NCI-H128 (cell line): ENCODE results near the gene INF2.

ENCODE experiments used
- DNase-seq: peaks from one replicate; lab custom pipeline; 2025; ENCODE audit not compliant: unreplicated experiment; lab: John Stamatoyannopoulos, UW

The INF2 gene

DNA sequence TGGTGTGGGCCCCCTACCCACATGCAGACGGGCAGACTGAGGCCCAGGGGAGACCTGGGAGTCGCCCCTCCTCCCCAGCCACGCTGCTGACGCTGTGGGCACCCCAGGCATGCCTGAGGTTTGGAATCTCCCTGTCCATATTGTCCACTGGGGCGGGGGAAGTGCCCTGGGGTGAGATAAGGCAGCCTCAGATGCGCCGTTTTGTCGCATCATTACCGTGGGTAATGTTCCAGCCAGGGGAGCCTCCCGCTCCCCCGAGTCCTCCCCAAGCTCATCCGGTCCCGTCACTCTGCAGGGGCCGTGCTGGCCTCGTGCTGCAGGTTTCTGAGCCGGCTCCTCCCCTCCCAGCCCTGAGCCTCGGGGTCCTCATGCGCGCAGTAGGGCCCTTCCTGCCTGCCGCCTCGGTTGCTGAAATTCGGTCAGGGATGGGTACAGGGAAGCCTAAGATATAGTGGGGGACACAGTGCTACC lies 11.4 kb downstream of the INF2 start:
- no peak for DNase-seq

DNA sequence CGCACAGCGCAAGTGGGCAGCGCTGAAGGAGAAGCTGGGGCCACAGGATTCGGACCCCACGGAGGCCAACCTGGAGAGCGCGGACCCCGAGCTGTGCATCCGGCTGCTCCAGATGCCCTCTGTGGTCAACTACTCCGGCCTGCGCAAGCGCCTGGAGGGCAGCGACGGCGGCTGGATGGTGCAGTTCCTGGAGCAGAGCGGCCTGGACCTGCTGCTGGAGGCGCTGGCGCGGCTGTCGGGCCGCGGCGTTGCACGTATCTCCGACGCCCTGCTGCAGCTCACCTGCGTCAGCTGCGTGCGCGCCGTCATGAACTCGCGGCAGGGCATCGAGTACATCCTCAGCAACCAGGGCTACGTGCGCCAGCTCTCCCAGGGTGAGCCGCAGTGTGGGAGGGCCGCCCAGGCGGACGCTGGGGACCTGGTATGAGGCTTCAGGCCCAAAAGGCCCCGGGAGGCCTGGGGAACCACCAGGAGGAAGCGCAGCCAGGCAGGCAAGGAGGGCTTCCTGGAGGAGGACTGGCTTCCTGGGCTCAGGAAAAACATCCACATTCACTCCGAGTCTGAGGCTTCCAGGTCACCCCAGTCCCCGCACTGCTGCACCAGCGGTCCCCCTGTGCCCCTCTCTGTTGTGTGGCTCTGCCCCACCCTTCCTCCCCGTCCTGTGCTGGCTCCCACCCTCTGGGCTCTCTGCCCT lies 12.1 kb downstream of the INF2 start:
- DNase-seq: no peak

DNA sequence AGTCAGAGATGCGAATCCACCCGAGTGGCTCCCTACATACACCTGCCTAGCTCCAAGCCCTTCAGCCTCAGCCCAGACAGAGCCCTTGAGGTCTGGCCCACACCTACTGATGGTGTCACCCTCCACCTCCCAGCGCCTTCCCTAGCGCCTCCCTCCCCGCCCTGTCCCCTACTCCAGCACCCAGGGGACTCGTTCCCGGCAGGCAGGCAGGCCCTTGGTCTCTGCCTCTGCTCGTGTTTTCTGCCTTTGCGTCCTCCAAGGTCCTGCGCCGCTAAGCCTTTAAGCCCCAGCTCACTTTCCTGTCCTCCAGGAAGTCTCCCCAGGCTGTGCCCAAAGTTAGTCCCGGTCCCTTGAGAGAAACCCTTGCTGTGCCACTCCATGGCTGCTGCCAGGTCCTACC lies 12.7 kb downstream of the INF2 start:
- no peak for DNase-seq

DNA sequence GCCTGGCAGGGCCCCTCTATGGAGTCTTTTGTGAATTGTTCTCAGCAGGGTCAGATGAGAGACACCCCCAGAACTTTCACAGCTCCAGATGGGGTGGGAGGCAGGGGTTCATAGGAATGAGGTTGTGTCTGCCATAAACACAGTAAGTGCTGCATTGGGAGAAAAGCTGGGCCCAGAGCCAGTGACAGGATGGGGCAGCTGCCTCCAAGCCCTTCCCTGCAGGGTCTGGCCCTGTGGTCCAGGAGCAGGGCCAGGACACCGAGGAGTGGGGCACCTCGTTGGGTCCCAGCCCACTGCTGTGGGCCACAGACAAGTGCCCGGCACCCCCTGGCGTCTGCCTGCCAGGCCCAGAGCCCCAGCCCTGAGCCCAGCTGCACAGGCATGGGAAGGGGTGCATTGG lies 13.3 kb downstream of the INF2 start:
- DNase-seq: no peak

DNA sequence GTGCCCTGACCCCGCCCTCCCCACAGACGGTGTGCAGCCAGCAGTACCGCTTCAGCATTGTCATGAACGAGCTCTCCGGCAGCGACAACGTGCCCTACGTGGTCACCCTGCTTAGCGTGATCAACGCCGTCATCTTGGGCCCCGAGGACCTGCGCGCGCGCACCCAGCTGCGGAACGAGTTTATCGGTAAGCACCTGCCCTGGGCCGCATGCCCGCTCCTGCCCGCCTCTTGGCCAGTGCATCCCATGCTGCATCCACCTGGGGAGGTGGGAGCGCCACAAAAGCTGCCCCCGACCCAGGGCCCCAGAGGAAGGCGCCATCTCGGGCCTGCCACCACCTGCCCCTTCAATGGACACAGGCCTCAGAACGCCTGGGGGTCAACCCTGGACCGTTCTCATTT lies 13.9 kb downstream of the INF2 start:
- no peak for DNase-seq

DNA sequence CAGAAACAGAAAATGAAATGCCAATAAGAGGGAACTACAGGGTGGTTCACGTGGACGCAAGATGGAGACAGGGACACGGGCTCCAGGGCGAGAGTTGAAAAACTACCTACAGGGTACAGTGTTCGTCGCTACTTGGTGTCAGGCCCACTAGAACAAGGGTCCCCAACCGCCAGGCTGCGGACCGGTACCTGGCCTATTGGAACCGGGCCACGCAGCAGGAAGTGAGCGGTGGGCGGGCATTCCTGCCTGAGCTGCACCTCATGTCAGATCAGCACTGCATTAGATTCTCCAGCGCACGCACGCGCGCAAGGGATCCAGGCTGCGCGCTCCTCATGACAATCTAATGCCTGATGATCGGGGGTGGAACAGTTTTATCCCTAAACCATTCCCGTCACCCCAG lies 14.8 kb downstream of the INF2 start:
- DNase-seq: no peak

DNA sequence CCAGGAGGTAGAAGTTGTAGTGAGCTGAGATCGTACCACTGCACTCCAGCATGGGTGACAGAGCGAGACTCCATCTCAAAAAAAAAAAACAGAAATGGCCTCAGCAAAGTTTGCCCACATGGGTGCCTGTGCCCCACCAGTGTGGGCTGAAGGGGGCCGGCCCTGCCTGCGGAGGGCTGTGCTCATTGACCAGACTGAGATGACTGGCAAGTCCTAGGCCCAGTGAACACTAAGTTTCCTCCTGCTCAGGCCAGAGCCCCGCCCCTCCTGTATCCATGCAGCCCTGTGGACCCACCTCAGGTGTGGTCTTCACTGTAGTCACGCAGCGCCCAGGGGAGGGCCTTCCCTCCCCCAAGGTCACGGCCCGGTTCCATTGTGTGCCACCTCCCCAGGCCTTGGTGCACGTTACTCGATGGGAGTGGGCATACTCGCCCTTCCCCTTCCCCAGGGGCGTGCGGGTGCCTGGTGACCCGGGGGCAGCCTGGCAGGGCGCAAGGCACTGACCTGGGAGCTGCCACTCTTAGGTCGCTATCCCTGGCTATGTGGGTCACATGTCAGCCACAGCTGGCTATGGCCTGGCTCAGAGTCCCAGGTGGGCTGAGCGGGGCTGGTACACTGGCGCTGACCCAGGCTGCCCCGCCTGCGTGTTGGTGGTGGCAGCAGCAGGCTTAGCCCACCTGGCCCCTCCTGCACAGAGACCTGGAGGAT lies 16.1 kb downstream of the INF2 start:
- no peak for DNase-seq

DNA sequence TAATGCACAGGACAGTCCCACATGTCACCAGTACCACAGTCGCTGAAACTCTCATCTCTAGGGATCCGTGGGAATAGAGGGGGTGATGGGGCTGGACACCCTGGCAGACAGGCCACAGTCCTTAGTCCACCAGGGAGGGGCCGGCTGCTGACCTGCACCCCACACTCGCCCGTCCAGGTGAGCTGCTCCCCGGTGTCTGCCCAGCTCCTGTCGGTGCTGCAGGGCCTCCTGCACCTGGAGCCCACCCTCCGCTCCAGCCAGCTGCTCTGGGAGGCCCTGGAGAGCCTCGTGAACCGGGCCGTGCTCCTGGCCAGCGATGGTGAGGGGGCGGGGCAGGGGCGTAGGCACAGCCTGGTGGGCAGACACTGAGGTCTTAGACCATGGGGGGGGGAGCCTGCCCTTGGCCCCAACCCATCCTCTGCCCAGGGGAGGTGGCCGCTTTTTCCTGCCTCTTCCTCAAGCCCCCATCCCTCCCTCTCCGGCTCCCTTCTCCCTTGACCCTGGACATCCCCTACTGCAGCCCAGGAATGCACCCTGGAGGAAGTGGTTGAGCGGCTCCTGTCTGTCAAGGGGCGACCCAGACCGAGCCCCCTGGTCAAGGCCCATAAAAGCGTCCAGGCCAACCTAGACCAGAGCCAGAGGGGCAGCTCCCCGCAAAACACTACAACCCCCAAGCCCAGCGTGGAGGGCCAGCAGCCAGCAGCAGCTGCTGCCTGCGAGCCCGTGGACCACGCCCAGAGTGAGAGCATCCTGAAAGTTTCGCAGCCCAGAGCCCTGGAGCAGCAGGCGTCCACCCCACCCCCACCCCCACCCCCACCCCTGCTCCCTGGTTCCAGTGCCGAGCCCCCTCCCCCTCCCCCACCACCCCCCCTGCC lies 17.6 kb downstream of the INF2 start:
- no peak for DNase-seq

DNA sequence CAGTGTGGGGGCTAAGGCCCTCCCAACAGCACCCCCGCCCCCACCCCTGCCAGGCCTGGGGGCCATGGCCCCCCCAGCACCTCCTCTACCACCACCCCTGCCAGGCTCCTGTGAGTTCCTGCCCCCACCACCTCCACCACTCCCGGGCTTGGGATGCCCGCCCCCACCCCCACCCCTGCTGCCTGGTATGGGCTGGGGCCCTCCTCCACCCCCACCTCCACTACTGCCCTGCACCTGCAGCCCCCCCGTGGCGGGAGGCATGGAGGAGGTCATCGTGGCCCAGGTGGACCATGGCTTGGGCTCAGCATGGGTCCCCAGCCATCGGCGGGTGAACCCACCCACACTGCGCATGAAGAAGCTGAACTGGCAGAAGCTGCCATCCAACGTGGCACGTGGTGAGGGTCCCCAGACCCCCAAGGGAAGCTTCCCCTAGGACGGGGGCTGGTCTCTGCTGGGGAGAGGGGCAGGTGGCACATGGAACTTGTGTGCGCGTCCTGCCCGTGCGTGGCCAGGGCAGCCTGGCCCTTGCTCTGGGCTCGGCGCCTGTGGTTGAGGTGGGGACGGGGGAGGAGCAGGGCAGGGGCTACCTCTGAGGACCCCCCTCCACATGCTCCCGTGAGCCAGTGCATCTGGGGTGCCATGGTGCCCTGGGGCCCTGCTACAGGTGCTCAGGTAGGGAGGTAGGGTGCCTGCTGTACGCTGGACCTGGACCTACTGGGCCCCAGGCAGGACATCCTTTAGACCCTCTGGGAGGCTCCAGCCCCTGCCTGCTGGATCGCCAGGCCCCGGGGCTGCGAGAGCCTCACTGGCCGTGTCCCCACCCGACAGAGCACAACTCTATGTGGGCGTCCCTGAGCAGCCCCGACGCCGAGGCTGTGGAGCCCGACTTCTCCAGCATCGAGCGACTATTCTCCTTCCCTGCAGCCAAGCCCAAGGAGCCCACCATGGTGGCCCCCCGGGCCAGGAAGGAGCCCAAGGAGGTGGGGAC lies 18.5 kb downstream of the INF2 start:
- DNase-seq: no peak

DNA sequence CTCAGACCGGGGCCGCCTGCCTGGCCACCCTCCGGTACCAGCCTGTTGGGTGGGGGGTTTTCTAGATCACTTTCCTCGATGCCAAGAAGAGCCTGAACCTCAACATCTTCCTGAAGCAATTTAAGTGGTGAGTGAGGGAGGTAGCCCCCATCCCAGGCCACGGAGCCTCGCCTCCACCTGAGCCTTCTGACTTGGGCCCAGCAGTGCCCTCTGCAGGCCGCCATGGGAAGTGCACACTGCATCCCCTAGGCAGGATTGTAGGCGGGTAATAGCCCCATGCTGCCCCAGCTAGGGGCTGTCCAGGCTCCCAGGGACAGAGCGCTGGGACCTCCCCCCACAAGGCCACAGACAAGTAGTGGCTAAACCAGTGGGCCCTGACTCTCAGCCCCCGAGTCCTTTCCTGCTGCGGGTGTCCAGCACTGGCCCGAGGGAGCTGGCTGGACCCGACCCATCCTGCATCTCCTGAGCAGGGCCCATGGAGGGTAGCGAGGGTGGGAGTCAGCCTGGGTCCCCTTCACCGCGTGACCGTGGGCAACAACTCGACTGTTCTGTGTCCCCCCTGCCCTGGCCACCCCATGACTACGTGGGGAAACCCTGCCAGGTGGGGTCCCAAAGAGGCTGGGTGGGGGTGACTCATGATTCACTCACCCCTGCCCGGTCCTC lies 19.3 kb downstream of the INF2 start:
- DNase-seq: peak; percentile 36

DNA sequence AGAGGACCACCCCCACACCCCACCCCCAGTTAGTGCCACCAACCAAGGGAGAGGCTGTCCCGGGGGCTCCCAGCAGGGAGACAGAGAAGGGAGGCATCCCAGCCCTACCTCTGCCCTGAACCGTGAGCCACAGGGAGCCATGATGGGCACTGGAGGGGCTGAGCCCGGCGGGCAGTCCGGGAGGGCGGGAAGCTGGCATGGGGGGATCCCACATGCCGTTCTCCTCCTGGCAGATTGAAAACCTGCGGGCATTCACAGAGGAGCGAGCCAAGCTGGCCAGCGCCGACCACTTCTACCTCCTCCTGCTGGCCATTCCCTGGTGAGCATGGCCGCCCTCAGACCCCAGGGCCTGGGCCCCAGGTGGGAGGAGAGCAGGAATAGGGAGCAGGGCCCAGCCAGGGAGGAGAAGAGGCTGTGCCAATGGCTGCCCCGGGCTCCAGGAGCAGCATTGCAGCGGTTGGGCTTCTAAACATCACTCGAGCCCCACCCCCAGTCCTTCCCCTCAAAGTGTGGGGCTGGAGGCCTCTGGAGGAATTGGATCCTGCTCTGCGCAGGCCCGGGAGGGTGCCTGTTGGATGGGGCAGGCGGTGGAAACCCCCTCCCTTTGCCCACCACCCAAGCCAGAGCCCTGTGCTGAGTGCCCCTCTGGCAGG lies 20.1 kb downstream of the INF2 start:
- no peak for DNase-seq

DNA sequence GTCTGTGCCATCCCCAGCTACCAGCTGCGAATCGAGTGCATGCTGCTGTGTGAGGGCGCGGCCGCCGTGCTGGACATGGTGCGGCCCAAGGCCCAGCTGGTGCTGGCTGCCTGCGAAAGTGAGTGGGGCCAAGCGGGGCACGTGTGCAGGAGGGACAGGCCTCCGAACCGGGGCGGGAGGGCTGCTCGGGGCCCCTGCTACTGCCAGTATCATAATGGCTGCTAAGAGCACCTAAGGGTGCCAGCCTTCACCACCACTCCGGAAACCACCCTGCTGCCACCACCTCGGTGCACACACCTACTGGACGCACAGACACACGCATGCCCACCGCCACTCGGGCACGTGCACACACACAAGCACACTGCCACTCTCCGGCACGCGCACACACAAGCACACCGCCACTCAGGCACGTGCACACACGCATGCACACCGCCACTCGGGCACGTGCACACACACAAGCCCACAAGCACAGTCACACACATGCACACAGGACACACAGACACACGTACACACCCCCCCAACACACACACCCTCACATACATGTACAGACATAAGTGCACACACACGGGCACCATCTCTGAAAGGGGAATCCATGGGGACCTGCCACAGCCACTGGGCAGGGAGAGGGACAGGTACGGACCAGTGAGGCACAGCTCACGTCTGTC lies 20.8 kb downstream of the INF2 start:
- DNase-seq: no peak

DNA sequence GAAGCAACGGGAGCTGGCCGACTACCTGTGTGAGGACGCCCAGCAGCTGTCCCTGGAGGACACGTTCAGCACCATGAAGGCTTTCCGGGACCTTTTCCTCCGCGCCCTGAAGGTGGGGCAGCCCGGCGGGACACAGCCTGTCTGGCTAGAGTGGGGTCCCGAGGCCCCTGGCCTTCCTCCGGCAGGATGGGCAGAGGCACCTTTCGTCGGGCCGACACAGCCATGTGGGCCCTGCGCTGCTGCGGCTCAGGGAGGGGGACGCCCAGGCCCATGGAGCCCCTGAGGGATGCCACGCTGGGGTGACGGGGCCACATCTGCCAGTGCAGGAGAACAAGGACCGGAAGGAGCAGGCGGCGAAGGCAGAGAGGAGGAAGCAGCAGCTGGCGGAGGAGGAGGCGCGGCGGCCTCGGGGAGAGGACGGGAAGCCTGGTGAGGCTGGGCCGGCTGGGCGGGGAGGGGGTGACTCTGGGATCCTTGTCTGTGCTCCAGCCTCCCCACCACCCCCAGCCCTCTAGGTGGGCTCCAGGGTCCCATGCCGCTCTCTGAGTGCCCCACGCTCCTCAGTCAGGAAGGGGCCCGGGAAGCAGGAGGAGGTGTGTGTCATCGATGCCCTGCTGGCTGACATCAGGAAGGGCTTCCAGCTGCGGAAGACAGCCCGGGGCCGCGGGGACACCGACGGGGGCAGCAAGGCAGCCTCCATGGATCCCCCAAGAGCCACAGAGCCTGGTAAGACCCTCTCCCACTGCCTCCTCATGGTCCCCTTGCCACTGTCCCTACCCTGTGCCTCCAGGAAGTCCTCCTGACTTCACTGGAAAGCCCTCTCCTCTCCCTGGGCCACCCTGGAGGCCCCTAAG lies 23.7 kb downstream of the INF2 start:
- no peak for DNase-seq

DNA sequence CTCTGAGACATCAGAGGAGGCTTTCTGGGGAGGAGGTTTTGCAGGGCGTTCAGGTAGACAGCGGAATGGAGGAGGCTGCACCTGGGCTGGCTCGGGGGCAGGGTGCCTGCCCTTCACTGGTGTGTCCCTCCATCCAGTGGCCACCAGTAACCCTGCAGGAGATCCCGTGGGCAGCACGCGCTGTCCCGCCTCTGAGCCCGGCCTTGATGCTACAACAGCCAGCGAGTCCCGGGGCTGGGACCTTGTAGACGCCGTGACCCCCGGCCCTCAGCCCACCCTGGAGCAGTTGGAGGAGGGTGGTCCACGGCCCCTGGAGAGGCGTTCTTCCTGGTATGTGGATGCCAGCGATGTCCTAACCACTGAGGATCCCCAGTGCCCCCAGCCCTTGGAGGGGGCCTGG lies 24.6 kb downstream of the INF2 start:
- DNase-seq: no peak

DNA sequence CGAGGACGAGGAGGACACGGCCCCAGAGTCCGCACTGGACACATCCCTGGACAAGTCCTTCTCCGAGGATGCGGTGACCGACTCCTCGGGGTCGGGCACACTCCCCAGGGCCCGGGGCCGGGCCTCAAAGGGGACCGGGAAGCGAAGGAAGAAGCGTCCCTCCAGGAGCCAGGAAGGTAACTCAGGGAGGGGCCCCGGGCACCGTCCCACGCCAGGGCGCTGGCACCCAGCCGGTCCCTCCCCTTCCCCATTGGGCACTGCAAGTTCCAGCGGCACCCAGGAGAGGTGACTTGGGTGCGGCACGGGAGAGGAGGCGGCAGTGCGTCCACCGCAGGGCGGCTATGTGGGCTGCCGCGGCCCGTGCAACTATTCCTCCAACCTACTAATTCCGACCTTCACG lies 25.3 kb downstream of the INF2 start:
- DNase-seq: no peak

DNA sequence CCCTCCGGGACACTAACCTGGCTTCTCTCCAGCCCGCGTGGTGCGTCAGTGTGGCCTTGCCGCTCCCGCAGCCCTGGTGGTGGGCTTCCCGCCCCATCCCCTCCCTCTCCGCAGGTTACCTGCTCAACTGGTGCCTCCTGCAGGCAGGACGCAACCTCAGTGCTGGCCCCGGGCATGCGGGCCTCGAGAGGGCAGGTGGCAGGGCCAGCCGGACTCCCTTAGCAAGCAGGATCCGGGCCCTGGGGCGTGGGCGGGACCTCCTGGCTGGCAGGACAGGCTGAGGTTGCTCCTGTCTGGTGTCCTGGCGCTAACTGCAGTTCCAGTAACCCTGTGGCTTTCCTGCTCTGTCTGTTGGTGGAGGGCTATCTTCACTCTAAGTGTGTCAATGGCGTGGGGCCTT lies 26.0 kb downstream of the INF2 start:
- no peak for DNase-seq

DNA sequence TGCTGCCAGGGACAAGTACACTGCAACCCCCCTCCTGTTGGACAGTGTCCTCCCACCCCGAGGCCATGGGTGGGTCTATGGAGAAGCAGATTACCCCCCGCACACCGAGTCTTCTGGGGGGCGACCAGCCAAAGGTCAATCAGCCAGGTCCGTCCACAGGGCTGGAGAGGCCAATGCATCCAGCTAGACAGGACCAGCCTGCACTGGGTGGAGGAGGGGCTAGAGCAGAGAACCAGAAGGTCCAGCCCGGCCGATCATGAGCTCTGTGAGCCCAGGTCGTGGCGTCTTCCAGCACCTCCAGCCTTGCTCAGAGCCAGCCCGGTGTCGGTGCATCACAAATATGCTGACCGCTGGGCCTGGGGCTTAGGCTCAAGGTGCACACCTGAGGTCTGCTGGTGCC lies 26.5 kb downstream of the INF2 start:
- DNase-seq: no peak

DNA sequence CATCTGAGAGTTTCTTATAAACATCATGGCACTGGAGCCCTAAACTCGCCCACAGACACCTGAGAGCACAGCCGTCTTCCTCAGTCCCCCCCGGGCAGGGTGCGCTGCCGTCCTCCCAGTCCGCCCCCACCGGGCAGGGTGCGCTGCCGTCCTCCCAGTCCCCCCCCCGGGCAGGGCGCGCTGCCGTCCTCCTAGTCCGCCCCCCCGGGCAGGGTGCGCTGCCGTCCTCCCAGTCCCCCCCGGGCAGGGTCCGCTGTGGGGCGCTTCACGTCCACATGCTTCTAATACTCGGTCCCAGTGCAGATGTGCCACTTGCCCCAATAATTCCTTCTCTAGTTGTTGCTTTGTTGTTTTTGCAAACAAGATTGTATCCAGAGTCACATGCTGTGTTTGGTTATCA lies 27.7 kb downstream of the INF2 start:
- no peak for DNase-seq
